Activated CD8-positive, alpha-beta T cell treated with anti-CD3 and anti-CD28 coated beads for 36 hours (primary cell): ENCODE data around the gene PLEKHG3. TPM values are rescaled to one million over a fixed set of nuclear protein-coding genes. Genes with fewer than 3 reads are reported as not detected.

Experiments used
- ATAC-seq: fragments of 200-7000 bp; cut with Tn5 transposase; one replicate; pipeline ENCODE4 v1.10.0; 2021; ENCODE audit warnings: mild to moderate bottlenecking, moderate library complexity
- CTCF ChIA-PET: fragments of 350-600 bp; sonication (Branson Sonifier 250); formaldehyde crosslinking; loops from one replicate; lab custom pipeline; 2021; ENCODE audit warnings: antibody characterized with exemption; lab: Charles Lee
- POLR2A ChIA-PET: fragments of 350-600 bp; sonication (Branson Sonifier 250); formaldehyde crosslinking; loops from one replicate; lab custom pipeline; 2021; ENCODE audit warnings: antibody characterized with exemption; lab: Charles Lee
- DNase-seq: peaks from one replicate; pipeline ENCODE4 v3.0.0-alpha.2; 2020
- H3K27ac Mint-ChIP-seq: one replicate; pipeline ENCODE4 v1.8.0; 2021; ENCODE audit warnings: mild to moderate bottlenecking, mixed read lengths
- H3K27me3 Mint-ChIP-seq: one replicate; pipeline ENCODE4 v1.8.0; 2021; ENCODE audit warnings: mixed read lengths
- H3K36me3 Mint-ChIP-seq: one replicate; pipeline ENCODE4 v1.8.0; 2021; ENCODE audit warnings: low read depth, mixed read lengths
- H3K4me1 Mint-ChIP-seq: one replicate; pipeline ENCODE4 v1.8.0; 2021; ENCODE audit warnings: low read depth, mixed read lengths
- H3K4me3 Mint-ChIP-seq: one replicate; pipeline ENCODE4 v1.8.0; 2021; ENCODE audit warnings: mild to moderate bottlenecking, moderate library complexity, mixed read lengths
- H3K9me3 Mint-ChIP-seq: one replicate; pipeline ENCODE4 v1.8.0; 2021; ENCODE audit warnings: mixed read lengths
- intact Hi-C: fragments of 100-400 bp; cut with micrococcal nuclease; formaldehyde crosslinking; loops from one replicate; pipeline ENCODE4 v1.10.0; 2022
- total RNA-seq, 2 experiments: library from RNA; stranded (reverse); gene quantifications; one replicate each; pipeline ENCODE4 v1.2.3, GENCODE V29; 2021
- TF ChIP-seq, protein P1 (sequence below): fragments of 200-600 bp; IDR thresholded peaks from one replicate; pipeline ENCODE4 v1.8.0; 2022; ENCODE audit warnings: antibody characterized with exemption, mild to moderate bottlenecking

Gene PLEKHG3
- total RNA-seq, 2 experiments from 2014 or later = 2.7 to 2.8 TPM

DNA sequence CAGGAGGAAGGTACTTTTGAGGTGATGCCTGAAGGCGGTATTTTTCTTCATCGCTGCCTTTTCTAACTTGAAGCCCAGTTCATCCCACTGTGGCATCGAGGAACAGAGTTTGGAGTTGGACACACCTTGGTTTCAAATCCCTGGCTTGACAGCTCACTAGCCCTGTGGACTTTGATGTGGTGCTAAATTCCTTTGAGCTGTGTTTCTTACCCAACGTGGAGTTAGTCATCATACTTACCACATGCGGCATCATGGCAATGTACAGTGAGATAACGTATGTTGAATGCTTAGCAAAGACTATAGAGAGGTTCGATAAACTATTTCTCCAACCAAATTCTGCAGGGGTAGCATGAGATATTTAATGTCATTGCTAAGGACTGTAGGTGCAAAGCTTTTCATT, 3.4 kb downstream of the PLEKHG3 start:
- no peaks in the 10 kb centered on the region for H3K36me3 Mint-ChIP-seq
- intact Hi-C loops = no loop called here
- H3K4me1 Mint-ChIP-seq = peaks cover 29% of the 10 kb centered on the region
- peaks cover 44% of the 10 kb centered on the region for H3K27me3 Mint-ChIP-seq
- H3K9me3 Mint-ChIP-seq = peaks cover 3% of the 10 kb centered on the region
- ChIA-PET POLR2A (interaction anchor here (1.4 kb wide), 1 partner anchor 14 kb away, joined by 3 read pairs; no protein-coding TSS in a partner anchor), CTCF (interaction anchor here (1.3 kb wide), 1 partner anchor 9 kb away, joined by 3 read pairs; no protein-coding TSS in a partner anchor)
- DNase-seq = no peak
- H3K4me3 Mint-ChIP-seq = no peak overlapping the region
- no peak overlapping the region for H3K27ac Mint-ChIP-seq
- TF ChIP-seq, protein P1, sequence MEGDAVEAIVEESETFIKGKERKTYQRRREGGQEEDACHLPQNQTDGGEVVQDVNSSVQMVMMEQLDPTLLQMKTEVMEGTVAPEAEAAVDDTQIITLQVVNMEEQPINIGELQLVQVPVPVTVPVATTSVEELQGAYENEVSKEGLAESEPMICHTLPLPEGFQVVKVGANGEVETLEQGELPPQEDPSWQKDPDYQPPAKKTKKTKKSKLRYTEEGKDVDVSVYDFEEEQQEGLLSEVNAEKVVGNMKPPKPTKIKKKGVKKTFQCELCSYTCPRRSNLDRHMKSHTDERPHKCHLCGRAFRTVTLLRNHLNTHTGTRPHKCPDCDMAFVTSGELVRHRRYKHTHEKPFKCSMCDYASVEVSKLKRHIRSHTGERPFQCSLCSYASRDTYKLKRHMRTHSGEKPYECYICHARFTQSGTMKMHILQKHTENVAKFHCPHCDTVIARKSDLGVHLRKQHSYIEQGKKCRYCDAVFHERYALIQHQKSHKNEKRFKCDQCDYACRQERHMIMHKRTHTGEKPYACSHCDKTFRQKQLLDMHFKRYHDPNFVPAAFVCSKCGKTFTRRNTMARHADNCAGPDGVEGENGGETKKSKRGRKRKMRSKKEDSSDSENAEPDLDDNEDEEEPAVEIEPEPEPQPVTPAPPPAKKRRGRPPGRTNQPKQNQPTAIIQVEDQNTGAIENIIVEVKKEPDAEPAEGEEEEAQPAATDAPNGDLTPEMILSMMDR = no peak
- no peak for ATAC-seq

DNA sequence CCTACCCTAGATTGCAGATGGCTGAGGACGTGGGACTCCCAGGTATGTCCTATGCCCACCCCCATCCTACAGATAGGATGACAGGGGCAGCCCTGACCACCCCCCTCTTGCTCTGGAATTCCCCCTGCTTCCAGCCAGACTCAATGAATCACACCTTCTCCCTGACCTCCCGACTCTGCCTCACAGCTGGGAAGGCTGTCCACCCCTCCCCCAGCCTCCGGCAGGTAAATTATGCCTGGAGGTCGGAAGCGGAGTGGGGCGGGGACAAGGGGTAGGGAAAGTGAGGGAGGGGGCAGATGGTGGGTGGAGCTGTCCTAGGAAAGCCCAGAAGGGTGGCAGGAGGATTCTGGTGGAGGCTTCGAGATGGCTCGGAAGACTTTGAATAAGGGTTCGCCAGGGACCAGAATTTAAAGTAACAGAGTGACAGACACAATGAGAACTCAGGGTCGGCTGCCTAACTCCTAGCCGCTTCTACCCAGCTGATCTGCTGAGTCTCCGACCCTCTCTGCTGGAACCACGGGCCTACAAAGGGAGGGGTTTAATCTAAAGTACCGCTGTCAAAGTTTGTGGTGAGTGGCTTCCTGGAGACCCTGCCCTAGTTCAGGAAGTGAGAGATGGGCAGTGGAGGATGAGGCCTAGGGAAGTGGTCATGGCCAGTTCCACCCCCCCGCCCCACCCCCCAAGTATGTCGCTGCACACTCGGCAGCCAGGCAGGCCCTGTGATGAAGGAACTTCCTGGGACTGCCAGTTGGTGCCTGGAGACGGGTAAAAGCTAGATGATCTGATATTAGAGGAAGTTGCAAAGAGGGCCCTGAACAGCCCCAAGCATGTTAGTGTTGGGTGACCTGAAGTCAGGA, 4.2 kb downstream of the PLEKHG3 start:
- no peaks in the 10 kb centered on the region for H3K36me3 Mint-ChIP-seq
- intact Hi-C loops = no loop called here
- H3K27me3 Mint-ChIP-seq = peaks cover 41% of the 10 kb centered on the region
- no peak overlapping the region for H3K4me3 Mint-ChIP-seq
- peaks cover 9% of the 10 kb centered on the region for H3K9me3 Mint-ChIP-seq
- ChIA-PET CTCF (interaction anchor here (0.7 to 1.4 kb wide), 3 partner anchors 9 to 445 kb away, joined by 3 to 5 read pairs (median 3); no protein-coding TSS in a partner anchor), POLR2A (interaction anchor here (1.4 kb wide), 1 partner anchor 13 kb away, joined by 3 read pairs; no protein-coding TSS in a partner anchor)
- TF ChIP-seq, protein P1 = no peak
- H3K27ac Mint-ChIP-seq = no peak overlapping the region
- H3K4me1 Mint-ChIP-seq = peaks cover 25% of the 10 kb centered on the region
- DNase-seq = no peak
- peak; percentile 32 for ATAC-seq

DNA sequence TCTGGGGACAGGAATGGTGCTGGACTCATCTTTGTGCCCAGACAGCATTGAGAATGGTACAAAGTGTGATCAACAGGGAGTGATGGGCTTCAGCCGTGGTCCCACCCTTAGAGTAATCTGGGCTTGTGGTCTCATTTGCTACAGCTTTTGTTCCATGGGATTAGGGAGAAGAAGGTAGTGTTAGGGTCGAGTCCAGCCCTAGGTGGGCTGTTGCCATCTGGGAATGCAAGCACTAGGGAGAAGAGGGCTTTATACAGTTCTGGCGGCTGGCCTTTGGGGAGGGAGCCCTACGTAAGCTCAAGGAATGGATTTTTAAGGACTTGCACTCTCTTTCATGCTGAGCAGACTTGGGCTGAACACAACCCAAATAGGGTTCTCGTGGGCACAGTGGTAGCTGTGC, 4.9 kb downstream of the PLEKHG3 start:
- TF ChIP-seq, protein P1 = no peak
- Mint-ChIP-seq H3K9me3 (peaks cover 14% of the 10 kb centered on the region), H3K36me3 (no peaks in the 10 kb centered on the region), H3K27ac (no peak overlapping the region), H3K27me3 (peaks cover 35% of the 10 kb centered on the region), H3K4me3 (no peak overlapping the region), H3K4me1 (peaks cover 21% of the 10 kb centered on the region)
- no peak for DNase-seq
- intact Hi-C loops = no loop called here
- ATAC-seq = no peak
- CTCF ChIA-PET = interaction anchor here (0.7 to 1.4 kb wide), 3 partner anchors 37 to 445 kb away, joined by 3 to 5 read pairs (median 3); no protein-coding TSS in a partner anchor
- POLR2A ChIA-PET = interaction anchor here (1.1 kb wide), 1 partner anchor 9 kb away, joined by 3 read pairs; no protein-coding TSS in a partner anchor

DNA sequence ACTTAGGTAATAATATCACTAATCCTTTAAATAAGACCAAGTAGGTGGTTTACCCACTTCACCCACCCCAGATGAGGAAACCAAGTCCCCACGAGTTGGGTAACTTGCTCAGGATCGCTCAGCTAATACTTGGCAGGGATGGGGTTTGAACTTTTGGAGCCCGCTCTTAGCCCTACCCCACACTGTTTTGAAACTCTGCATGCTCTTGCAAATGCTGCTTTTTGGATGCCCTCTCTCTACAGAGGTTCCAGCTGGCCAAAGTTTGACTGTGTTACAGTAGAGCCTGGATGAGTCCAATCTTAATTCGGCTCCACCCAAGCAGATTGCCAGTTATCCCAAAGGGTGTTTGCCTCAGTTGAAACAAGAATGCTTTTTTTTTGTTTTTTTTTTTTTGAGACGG, 6.8 kb downstream of the PLEKHG3 start:
- peaks cover 17% of the 10 kb centered on the region for H3K9me3 Mint-ChIP-seq
- ATAC-seq (no peak), DNase-seq (no peak)
- no peak overlapping the region for H3K27ac Mint-ChIP-seq
- intact Hi-C loops = no loop called here
- ChIA-PET POLR2A (no interaction called here), CTCF (no interaction called here)
- H3K4me1 Mint-ChIP-seq = peaks cover 14% of the 10 kb centered on the region
- TF ChIP-seq, protein P1 = no peak
- H3K36me3 Mint-ChIP-seq = no peaks in the 10 kb centered on the region
- H3K27me3 Mint-ChIP-seq = peaks cover 26% of the 10 kb centered on the region
- H3K4me3 Mint-ChIP-seq = no peak overlapping the region

DNA sequence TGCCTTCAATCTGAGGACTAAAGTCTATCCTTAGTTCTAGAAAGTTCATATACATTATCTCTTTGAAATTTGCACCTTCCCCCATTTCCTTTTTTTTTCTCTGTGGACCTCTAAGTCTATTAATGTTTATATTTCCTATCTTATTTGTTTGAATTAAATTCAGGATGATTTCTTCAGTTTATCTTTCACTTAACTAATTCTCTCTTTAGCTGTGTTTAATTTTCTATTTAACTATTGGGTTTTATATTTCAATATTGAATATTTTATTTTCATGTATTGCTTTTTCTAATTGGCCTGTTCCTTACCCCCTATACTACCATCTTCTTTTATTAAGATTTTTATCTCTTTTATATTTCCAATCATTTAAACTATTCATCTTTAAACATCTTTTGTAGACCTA, 9.5 kb downstream of the PLEKHG3 start:
- CTCF ChIA-PET = no interaction called here
- Mint-ChIP-seq H3K4me1 (peaks cover 10% of the 10 kb centered on the region), H3K4me3 (no peak overlapping the region), H3K9me3 (peaks cover 17% of the 10 kb centered on the region), H3K36me3 (no peaks in the 10 kb centered on the region), H3K27ac (no peak overlapping the region), H3K27me3 (peaks cover 12% of the 10 kb centered on the region)
- POLR2A ChIA-PET = no interaction called here
- ATAC-seq (no peak), DNase-seq (no peak)
- TF ChIP-seq, protein P1 = no peak
- intact Hi-C loops = no loop called here
